ENCODE measurements around the gene SPOCK1. TPM values are rescaled to one million over a fixed set of nuclear protein-coding genes. Genes with fewer than 3 reads are reported as not detected.

The SPOCK1 gene
- total and polyA plus RNA-seq, 5 donors from 2014 or later: 0.27 TPM; not detected in 4

- Mint-ChIP-seq H3K27me3 (peaks cover 4% of the 10 kb centered on the region), H3K9me3 (peaks cover 0 to 2% (median 0%) of the 10 kb centered on the region in 7 donors), H3K27ac (no peak overlapping the region), H3K4me1 (no peaks in the 10 kb centered on the region), H3K4me3 (no peak overlapping the region), H3K36me3 (no peaks in the 10 kb centered on the region)
- no peak for DNase-seq
- ATAC-seq (ENCODE audit: low read depth in 2 of 2): no peak
- Histone ChIP-seq H3K9me3 (ENCODE audit: control insufficient read depth in 2 of 2, low read length in 2 of 2) (no peaks in the 10 kb centered on the region), H3K4me1 (ENCODE audit: control insufficient read depth, insufficient read depth, low read length, poor library complexity, severe bottlenecking) (no peaks in the 10 kb centered on the region), H3K27me3 (ENCODE audit: control insufficient read depth, insufficient read depth, low read length) (no peaks in the 10 kb centered on the region), H3K27ac (ENCODE audit: insufficient read depth, low read length, poor library complexity, severe bottlenecking) (no peak overlapping the region), H3K4me3 (ENCODE audit: low read depth, low read length) (no peak overlapping the region), H3K36me3 (ENCODE audit: control insufficient read depth, insufficient read depth, low read length) (no peaks in the 10 kb centered on the region)
Observed at GRCh38 chr5:137215780-137216179, 283.3 kb downstream of the SPOCK1 start.

- H3K9me3 ChIP-seq (ENCODE audit: control insufficient read depth in 2 of 2, low read length in 2 of 2): no peaks in the 10 kb centered on the region
- no peak overlapping the region for H3K4me3 Mint-ChIP-seq
- H3K4me1 Mint-ChIP-seq: no peaks in the 10 kb centered on the region
- H3K27me3 ChIP-seq (ENCODE audit: control insufficient read depth, insufficient read depth, low read length): no peaks in the 10 kb centered on the region
- no peaks in the 10 kb centered on the region for H3K36me3 Mint-ChIP-seq
- H3K27ac ChIP-seq (ENCODE audit: insufficient read depth, low read length, poor library complexity, severe bottlenecking): no peak overlapping the region
- DNase-seq (no peak), ATAC-seq (ENCODE audit: low read depth in 2 of 2) (no peak)
- peaks cover 4% of the 10 kb centered on the region for H3K27me3 Mint-ChIP-seq
- H3K4me3 ChIP-seq (ENCODE audit: low read depth, low read length): no peak overlapping the region
- no peaks in the 10 kb centered on the region for H3K36me3 ChIP-seq (ENCODE audit: control insufficient read depth, insufficient read depth, low read length)
- no peaks in the 10 kb centered on the region for H3K4me1 ChIP-seq (ENCODE audit: control insufficient read depth, insufficient read depth, low read length, poor library complexity, severe bottlenecking)
- H3K27ac Mint-ChIP-seq: no peak overlapping the region
- peaks cover 0 to 2% (median 0%) of the 10 kb centered on the region in 7 donors for H3K9me3 Mint-ChIP-seq
Observed at GRCh38 chr5:137215261-137215660, 283.9 kb downstream of the SPOCK1 start.

- no peaks in the 10 kb centered on the region for H3K27me3 ChIP-seq (ENCODE audit: control insufficient read depth, insufficient read depth, low read length)
- Mint-ChIP-seq H3K27me3 (peaks cover 4% of the 10 kb centered on the region), H3K27ac (no peak overlapping the region), H3K9me3 (peaks cover 0 to 2% (median 0%) of the 10 kb centered on the region in 7 donors), H3K4me3 (no peak overlapping the region), H3K4me1 (no peaks in the 10 kb centered on the region), H3K36me3 (no peaks in the 10 kb centered on the region)
- no peaks in the 10 kb centered on the region for H3K36me3 ChIP-seq (ENCODE audit: control insufficient read depth, insufficient read depth, low read length)
- ATAC-seq (ENCODE audit: low read depth in 2 of 2) (no peak), DNase-seq (no peak)
- no peak overlapping the region for H3K4me3 ChIP-seq (ENCODE audit: low read depth, low read length)
- H3K27ac ChIP-seq (ENCODE audit: insufficient read depth, low read length, poor library complexity, severe bottlenecking): no peak overlapping the region
- no peaks in the 10 kb centered on the region for H3K4me1 ChIP-seq (ENCODE audit: control insufficient read depth, insufficient read depth, low read length, poor library complexity, severe bottlenecking)
- H3K9me3 ChIP-seq (ENCODE audit: control insufficient read depth in 2 of 2, low read length in 2 of 2): no peaks in the 10 kb centered on the region
Observed at GRCh38 chr5:137214446-137215189, 284.5 kb downstream of the SPOCK1 start.

GRCh38 chr5:137212471-137212870, 286.7 kb downstream of the SPOCK1 start:
- no peaks in the 10 kb centered on the region for H3K27me3 Mint-ChIP-seq
- no peak overlapping the region for H3K4me3 ChIP-seq (ENCODE audit: low read depth, low read length)
- DNase-seq (no peak), ATAC-seq (ENCODE audit: low read depth in 2 of 2) (no peak)
- H3K9me3 ChIP-seq (ENCODE audit: control insufficient read depth in 2 of 2, low read length in 2 of 2): no peaks in the 10 kb centered on the region
- no peak overlapping the region for H3K27ac ChIP-seq (ENCODE audit: insufficient read depth, low read length, poor library complexity, severe bottlenecking)
- no peaks in the 10 kb centered on the region for H3K4me1 ChIP-seq (ENCODE audit: control insufficient read depth, insufficient read depth, low read length, poor library complexity, severe bottlenecking)
- H3K36me3 Mint-ChIP-seq: no peaks in the 10 kb centered on the region
- H3K4me3 Mint-ChIP-seq: no peak overlapping the region
- H3K27me3 ChIP-seq (ENCODE audit: control insufficient read depth, insufficient read depth, low read length): no peaks in the 10 kb centered on the region
- no peak overlapping the region for H3K27ac Mint-ChIP-seq
- H3K4me1 Mint-ChIP-seq: no peaks in the 10 kb centered on the region
- H3K9me3 Mint-ChIP-seq: peaks cover 0 to 2% (median 0%) of the 10 kb centered on the region in 7 donors
- H3K36me3 ChIP-seq (ENCODE audit: control insufficient read depth, insufficient read depth, low read length): no peaks in the 10 kb centered on the region

- Histone ChIP-seq H3K36me3 (ENCODE audit: control insufficient read depth, insufficient read depth, low read length) (no peaks in the 10 kb centered on the region), H3K4me3 (ENCODE audit: low read depth, low read length) (no peak overlapping the region), H3K9me3 (ENCODE audit: control insufficient read depth in 2 of 2, low read length in 2 of 2) (no peaks in the 10 kb centered on the region), H3K27ac (ENCODE audit: insufficient read depth, low read length, poor library complexity, severe bottlenecking) (no peak overlapping the region), H3K4me1 (ENCODE audit: control insufficient read depth, insufficient read depth, low read length, poor library complexity, severe bottlenecking) (no peaks in the 10 kb centered on the region), H3K27me3 (ENCODE audit: control insufficient read depth, insufficient read depth, low read length) (no peaks in the 10 kb centered on the region)
- Mint-ChIP-seq H3K9me3 (peaks cover 0 to 2% (median 1%) of the 10 kb centered on the region in 7 donors), H3K36me3 (no peaks in the 10 kb centered on the region), H3K4me1 (no peaks in the 10 kb centered on the region), H3K27me3 (no peaks in the 10 kb centered on the region), H3K27ac (no peak overlapping the region), H3K4me3 (no peak overlapping the region)
- ATAC-seq (ENCODE audit: low read depth in 2 of 2) (no peak), DNase-seq (no peak)
Observed at GRCh38 chr5:137209232-137209809, 289.8 kb downstream of the SPOCK1 start.

GRCh38 chr5:137207023-137207760, 291.9 kb downstream of the SPOCK1 start:
- Histone ChIP-seq H3K27me3 (ENCODE audit: control insufficient read depth, insufficient read depth, low read length) (no peaks in the 10 kb centered on the region), H3K9me3 (ENCODE audit: control insufficient read depth in 2 of 2, low read length in 2 of 2) (no peaks in the 10 kb centered on the region), H3K4me3 (ENCODE audit: low read depth, low read length) (no peak overlapping the region), H3K36me3 (ENCODE audit: control insufficient read depth, insufficient read depth, low read length) (no peaks in the 10 kb centered on the region), H3K4me1 (ENCODE audit: control insufficient read depth, insufficient read depth, low read length, poor library complexity, severe bottlenecking) (no peaks in the 10 kb centered on the region), H3K27ac (ENCODE audit: insufficient read depth, low read length, poor library complexity, severe bottlenecking) (no peak overlapping the region)
- no peak for ATAC-seq (ENCODE audit: low read depth in 2 of 2)
- Mint-ChIP-seq H3K27ac (no peak overlapping the region), H3K4me3 (no peak overlapping the region), H3K4me1 (no peaks in the 10 kb centered on the region), H3K27me3 (no peaks in the 10 kb centered on the region), H3K9me3 (peaks cover 0 to 2% (median 1%) of the 10 kb centered on the region in 7 donors), H3K36me3 (no peaks in the 10 kb centered on the region)
- DNase-seq: no peak

GRCh38 chr5:137206030-137206715, 293.0 kb downstream of the SPOCK1 start:
- ATAC-seq (ENCODE audit: low read depth in 2 of 2): no peak
- no peaks in the 10 kb centered on the region for H3K27me3 ChIP-seq (ENCODE audit: control insufficient read depth, insufficient read depth, low read length)
- no peaks in the 10 kb centered on the region for H3K4me1 Mint-ChIP-seq

More at GRCh38 chr5:137206030-137206715, 293.0 kb downstream of the SPOCK1 start:
- no peaks in the 10 kb centered on the region for H3K36me3 ChIP-seq (ENCODE audit: control insufficient read depth, insufficient read depth, low read length)
- H3K4me3 ChIP-seq (ENCODE audit: low read depth, low read length): no peak overlapping the region
- Mint-ChIP-seq H3K27me3 (no peaks in the 10 kb centered on the region), H3K27ac (no peak overlapping the region), H3K9me3 (peaks cover 0 to 2% (median 0%) of the 10 kb centered on the region in 7 donors), H3K4me3 (no peak overlapping the region), H3K36me3 (no peaks in the 10 kb centered on the region)
- DNase-seq: no peak
- H3K4me1 ChIP-seq (ENCODE audit: control insufficient read depth, insufficient read depth, low read length, poor library complexity, severe bottlenecking): no peaks in the 10 kb centered on the region
- no peaks in the 10 kb centered on the region for H3K9me3 ChIP-seq (ENCODE audit: control insufficient read depth in 2 of 2, low read length in 2 of 2)
- no peak overlapping the region for H3K27ac ChIP-seq (ENCODE audit: insufficient read depth, low read length, poor library complexity, severe bottlenecking)

Data from CD4-positive, CD25-positive, alpha-beta regulatory T cell (primary cell).